ENCODE measurements around the gene PCLO. TPM values are rescaled to one million over a fixed set of nuclear protein-coding genes. Genes with fewer than 3 reads are reported as not detected.
A peak's percentile ranks its signal among the peaks of the same experiment; 100 is the strongest.

Gene PCLO
- polyA plus RNA-seq, 2 of the 4 experiments (the other 2 are of a cell fraction), result 0.41 to 1.1 TPM

- WGBS (ENCODE audit: missing lambda C conversion rate), result 30% methylated on average over 1 of the region's 1 CpG
- peaks cover 14% of the 10 kb centered on the region; the same call in 2 of the 3 replicates for H3K4me1 ChIP-seq
- H3K4me3 ChIP-seq, result no peak overlapping the region
- no peak for ATAC-seq
- TF ChIP-seq FOSL2 (IDR thresholded peaks at IDR 0.05), result no peak
- no peak for TF ChIP-seq FOSL2 (CRISPR knock-in tag; IDR thresholded peaks at IDR 0.05)
- no peak for TF ChIP-seq HOXB5 (CRISPR knock-in tag; IDR thresholded peaks at IDR 0.05)
- no peak for TF ChIP-seq RARB (CRISPR knock-in tag; IDR thresholded peaks at IDR 0.05)
- no peak for TF ChIP-seq HMGXB4 (CRISPR knock-in tag; IDR thresholded peaks at IDR 0.05; ENCODE audit: borderline replicate concordance)
- no peak for TF ChIP-seq E2F6 (IDR thresholded peaks at IDR 0.05; ENCODE audit: borderline replicate concordance, low read depth)
- no peak for TF ChIP-seq RFX5 (IDR thresholded peaks at IDR 0.05)
- TF ChIP-seq ZSCAN20 (CRISPR knock-in tag; IDR thresholded peaks at IDR 0.05), result no peak
- no peak for TF ChIP-seq TFCP2L1 (CRISPR knock-in tag; IDR thresholded peaks at IDR 0.05)
- TF ChIP-seq HES2 (IDR thresholded peaks at IDR 0.05), result no peak
- TF ChIP-seq MAZ (IDR thresholded peaks at IDR 0.05; ENCODE audit: borderline replicate concordance, low read depth, low read length), result no peak
- TF ChIP-seq CEBPB (IDR thresholded peaks at IDR 0.05), result no peak
- TF ChIP-seq HDAC2 (IDR thresholded peaks at IDR 0.05), result no peak
- no peak for FAIRE-seq
- no peaks in the 10 kb centered on the region for H3K9me3 ChIP-seq
- H3K27ac ChIP-seq, result no peak overlapping the region
- POLR2A ChIA-PET, result no interaction called here
- CTCF ChIA-PET, result no interaction called here
- no peak for DNase-seq (ENCODE audit: low read depth in 1 of 2, low spot score in 1 of 2)
- no peak overlapping the region for H3K4me2 ChIP-seq
These were observed 123.9 kb downstream of the PCLO start for GRCh38 chr7:83038787-83039186.

- 30% methylated on average over 3 of the region's 3 CpGs for WGBS (ENCODE audit: missing lambda C conversion rate)
- no peak overlapping the region for H3K4me3 ChIP-seq
- TF ChIP-seq ZFP36 (IDR thresholded peaks at IDR 0.05; ENCODE audit: borderline replicate concordance, partially characterized antibody) (no peak), JUNB (IDR thresholded peaks at IDR 0.05) (no peak), FOXS1 (CRISPR knock-in tag; IDR thresholded peaks at IDR 0.05) (no peak), CTCF (IDR thresholded peaks at IDR 0.05) (no peak), POLR2AphosphoS2 (conservative IDR thresholded peaks at IDR 0.05; ENCODE audit: low read length) (no peak), PBX3 (IDR thresholded peaks at IDR 0.05) (no peak), POLR2A (IDR thresholded peaks at IDR 0.05; ENCODE audit: low read length) (no peak), TFCP2L1 (CRISPR knock-in tag; IDR thresholded peaks at IDR 0.05) (no peak), EHF (CRISPR knock-in tag; IDR thresholded peaks at IDR 0.05) (no peak), SMC3 (IDR thresholded peaks at IDR 0.05) (no peak), HEYL (CRISPR knock-in tag; IDR thresholded peaks at IDR 0.05) (no peak), FOSB (CRISPR knock-in tag; IDR thresholded peaks at IDR 0.05) (no peak), NR3C1 (IDR thresholded peaks at IDR 0.05) (no peak), HDAC2 (IDR thresholded peaks at IDR 0.05) (no peak), CBX8 (IDR thresholded peaks at IDR 0.05) (no peak), ESRRA (IDR thresholded peaks at IDR 0.05; ENCODE audit: borderline replicate concordance, low read length) (no peak), HOXA7 (CRISPR knock-in tag; IDR thresholded peaks at IDR 0.05) (no peak)
- peak overlapping the region; percentile 21; the same call in 1 of the 3 replicates for H3K4me2 ChIP-seq
- peaks cover 14% of the 10 kb centered on the region; the same call in 2 of the 3 replicates for H3K4me1 ChIP-seq
- DNase-seq (ENCODE audit: low read depth in 1 of 2, low spot score in 1 of 2), result peak in 1 of 2 experiments; percentile 17
- POLR2A ChIA-PET, result no interaction called here
- ATAC-seq, result no peak
- no peaks in the 10 kb centered on the region for H3K9me3 ChIP-seq
- CTCF ChIA-PET, result interaction anchor here (1.4 kb wide), 1 partner anchor 13 kb away, joined by 3 read pairs; no protein-coding TSS in a partner anchor
- H3K27ac ChIP-seq, result no peak overlapping the region
- FAIRE-seq, result peak; percentile 28
These were observed 125.8 kb downstream of the PCLO start for GRCh38 chr7:83036721-83037380.

All from A549 (cell line).